Retinal pigment epithelial cell (primary cell): ENCODE data around the gene SDR42E1.

Source experiments
- DNase-seq: peaks from one replicate; pipeline ENCODE4 v3.0.0-alpha.2; 2010; ENCODE audit warnings: low read depth
- H3K4me3 ChIP-seq: 2 replicates; pipeline ENCODE4 v1.5.1; 2011; ENCODE audit warnings: mild to moderate bottlenecking, low read length, control low read depth, moderate library complexity
- TF ChIP-seq, protein P1 (sequence below): conservative IDR thresholded peaks from 2 replicates; pipeline ENCODE4 v1.5.1; 2011; ENCODE audit warnings: low read depth, low read length, control low read depth, inconsistent platforms

The SDR42E1 gene

DNA sequence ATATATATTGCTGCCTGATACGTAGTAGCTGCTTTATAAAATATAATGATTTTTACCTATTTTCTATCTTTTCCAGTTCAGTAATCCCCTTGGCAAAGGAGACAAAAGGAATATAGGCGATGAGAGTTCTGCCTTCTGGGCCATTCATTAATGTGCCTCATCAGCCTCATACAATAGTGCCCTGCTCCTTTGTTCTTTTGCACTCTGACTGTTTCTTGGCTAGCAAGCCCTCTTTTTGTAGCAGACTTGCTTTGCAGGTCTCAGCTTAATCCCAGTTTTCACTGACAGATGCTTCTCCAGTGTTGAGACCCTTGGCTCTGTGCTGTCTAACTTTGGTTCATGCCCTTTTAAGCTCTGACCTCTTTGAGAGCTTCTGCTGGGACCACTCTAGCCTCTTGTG is 34.2 kb upstream of the SDR42E1 start:
- TF ChIP-seq, protein P1, sequence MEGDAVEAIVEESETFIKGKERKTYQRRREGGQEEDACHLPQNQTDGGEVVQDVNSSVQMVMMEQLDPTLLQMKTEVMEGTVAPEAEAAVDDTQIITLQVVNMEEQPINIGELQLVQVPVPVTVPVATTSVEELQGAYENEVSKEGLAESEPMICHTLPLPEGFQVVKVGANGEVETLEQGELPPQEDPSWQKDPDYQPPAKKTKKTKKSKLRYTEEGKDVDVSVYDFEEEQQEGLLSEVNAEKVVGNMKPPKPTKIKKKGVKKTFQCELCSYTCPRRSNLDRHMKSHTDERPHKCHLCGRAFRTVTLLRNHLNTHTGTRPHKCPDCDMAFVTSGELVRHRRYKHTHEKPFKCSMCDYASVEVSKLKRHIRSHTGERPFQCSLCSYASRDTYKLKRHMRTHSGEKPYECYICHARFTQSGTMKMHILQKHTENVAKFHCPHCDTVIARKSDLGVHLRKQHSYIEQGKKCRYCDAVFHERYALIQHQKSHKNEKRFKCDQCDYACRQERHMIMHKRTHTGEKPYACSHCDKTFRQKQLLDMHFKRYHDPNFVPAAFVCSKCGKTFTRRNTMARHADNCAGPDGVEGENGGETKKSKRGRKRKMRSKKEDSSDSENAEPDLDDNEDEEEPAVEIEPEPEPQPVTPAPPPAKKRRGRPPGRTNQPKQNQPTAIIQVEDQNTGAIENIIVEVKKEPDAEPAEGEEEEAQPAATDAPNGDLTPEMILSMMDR: no peak
- no peak for DNase-seq
- H3K4me3 ChIP-seq: no peak overlapping the region

DNA sequence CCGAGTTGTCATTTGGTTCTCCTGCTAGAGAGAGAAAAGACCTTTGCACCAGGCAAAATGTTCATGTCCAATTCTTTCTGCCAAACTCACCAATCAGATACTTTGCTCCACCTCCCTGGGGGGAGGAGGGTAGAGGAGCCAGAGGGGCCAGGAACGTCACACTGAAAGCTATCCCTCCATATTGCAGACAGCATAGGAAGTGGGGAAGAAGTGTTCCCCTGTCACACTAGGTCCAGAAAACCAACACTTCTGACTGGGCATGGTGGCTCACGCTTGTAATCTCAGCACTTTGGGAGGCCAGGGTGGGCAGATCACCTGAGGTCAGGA is 33.3 kb upstream of the SDR42E1 start:
- TF ChIP-seq, protein P1: no peak

DNA sequence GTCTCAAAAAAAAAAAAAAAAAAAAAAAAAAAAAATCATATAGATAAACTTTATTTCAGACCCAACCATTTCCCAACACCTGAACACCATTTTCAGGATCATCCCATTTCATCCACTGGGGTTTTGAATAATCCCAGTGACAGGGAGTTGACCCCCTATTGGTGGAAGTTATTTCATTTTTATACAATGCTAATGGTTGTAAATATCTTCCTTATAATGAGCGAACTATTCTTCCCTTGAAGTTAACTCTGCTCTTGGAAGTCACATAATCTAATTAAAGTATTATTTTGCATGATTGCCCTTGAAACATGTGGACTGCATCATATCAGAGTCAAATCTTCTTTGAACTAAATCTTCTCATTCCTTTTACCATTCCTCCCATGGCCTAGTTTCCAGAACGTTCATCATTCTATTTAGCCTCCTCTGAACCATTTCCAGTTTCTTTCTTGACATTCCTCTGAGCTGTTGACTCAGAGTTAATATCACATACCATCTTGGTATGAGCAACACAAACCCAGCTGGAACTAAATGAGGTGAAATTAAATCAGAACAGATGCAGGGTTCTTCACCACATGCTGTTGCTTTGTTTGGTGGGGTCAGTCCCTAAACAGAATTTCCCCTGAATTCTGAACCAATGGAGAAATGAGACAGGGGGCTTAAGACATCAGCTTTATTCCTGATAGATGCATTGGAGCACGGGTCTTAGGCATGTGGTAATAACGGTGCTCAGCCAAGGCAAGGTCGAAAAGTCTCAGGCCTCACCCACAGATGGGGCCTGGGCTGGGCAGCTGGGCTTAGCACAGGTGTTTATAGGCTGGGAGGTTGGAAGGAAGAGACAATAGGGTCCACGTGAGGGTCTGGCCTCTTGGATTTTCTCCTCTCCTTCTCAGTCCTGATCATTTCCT is 32.7 kb upstream of the SDR42E1 start:
- H3K4me3 ChIP-seq: no peak overlapping the region
- TF ChIP-seq, protein P1: no peak
- DNase-seq: peak; percentile 99

More for the DNA sequence above, 33.3 kb upstream of the SDR42E1 start:
- H3K4me3 ChIP-seq: no peak overlapping the region
- no peak for DNase-seq

DNA sequence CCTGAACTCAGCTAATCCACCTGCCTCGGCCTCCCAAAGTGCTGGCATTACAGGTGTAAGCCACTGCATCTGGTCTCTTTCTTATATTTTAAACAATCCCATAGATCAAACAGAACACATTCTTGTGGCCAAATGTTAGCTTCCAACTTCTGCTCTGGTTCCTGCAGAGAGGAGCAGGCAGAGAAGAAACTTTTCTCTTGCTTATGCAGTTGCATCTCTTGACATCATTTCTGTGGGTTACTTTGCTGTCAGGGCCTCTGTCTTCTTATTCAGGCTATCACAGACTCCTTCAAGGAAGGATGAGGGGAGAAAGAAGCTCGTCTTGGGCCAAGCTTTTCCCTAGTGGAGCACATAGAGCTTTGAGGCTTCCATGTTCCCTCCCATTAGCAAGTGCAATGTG is 31.6 kb upstream of the SDR42E1 start:
- TF ChIP-seq, protein P1: no peak
- peak overlapping the region; percentile 2 for H3K4me3 ChIP-seq
- no peak for DNase-seq

DNA sequence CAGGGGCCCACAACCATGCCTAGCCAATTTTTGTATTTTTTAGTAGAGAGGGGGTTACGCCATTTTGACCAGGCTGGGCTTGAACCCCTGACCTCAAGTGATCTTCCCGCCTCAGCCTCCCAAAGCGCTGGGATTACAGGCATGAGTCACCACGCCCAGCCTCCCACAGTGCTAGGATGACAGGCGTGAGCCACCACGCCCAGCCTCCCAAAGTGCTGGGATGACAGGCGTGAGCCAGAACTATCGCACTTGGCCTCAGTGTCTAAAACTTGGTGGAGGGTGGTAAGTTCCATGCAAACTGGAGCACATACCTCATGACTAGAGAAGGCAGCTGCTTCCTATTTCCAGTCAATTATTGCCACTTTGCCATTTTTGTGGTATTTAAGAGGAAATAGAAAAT is 30.9 kb upstream of the SDR42E1 start:
- TF ChIP-seq, protein P1: no peak
- no peak overlapping the region for H3K4me3 ChIP-seq
- no peak for DNase-seq

DNA sequence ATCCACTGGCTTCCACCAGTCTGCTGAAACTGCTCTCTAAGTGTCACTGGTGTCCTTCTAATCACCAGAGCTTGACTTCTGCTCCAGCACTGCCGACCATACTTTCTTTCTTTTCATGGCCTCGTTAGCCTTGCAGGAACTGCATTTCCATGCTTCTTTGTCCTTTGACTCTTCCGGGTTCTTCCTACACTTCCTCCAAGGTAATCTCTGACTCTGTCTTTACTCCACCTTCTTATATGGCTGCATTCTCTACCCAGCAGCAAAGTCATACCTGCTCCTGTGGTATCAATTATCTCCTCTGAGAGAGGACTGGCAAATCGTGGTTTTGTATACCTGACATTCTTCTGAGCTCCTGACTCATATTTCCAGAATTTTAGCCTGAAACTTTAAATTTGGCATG is 30.3 kb upstream of the SDR42E1 start:
- peak overlapping the region; percentile 1 for H3K4me3 ChIP-seq
- TF ChIP-seq, protein P1: no peak
- DNase-seq: no peak

DNA sequence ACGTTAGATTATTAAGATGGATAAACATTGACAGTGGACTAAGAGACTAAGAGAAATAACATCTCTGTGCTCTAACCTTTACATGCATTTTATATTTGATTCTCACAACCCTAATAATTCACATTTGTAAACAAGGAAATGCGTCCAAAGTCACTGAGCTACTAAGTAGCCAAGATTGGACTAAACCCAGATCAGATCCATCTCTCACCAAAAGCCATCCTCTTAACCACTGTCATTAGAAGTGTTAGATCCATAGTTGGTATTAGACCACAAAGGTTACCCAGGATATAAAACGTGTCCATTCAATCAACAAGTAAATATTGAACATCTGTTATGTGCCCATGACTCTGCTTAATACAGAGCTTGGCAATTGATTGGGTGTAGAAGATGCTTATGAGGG is 29.0 kb upstream of the SDR42E1 start:
- DNase-seq: no peak
- TF ChIP-seq, protein P1: no peak
- peak overlapping the region; percentile 18 for H3K4me3 ChIP-seq
